Gastroesophageal sphincter (tissue), 3 donors: ENCODE results near the gene CDH23.

Source experiments
- EP300 ChIP-seq: sonication (generic); formaldehyde crosslinking; IDR thresholded peaks from one replicate; pipeline ENCODE4 v1.6.1; 2017; ENCODE audit warnings: antibody characterized with exemption, mild to moderate bottlenecking
- POLR2A ChIP-seq, 2 donors: fragments of 450-650 bp; IDR thresholded peaks; one replicate each; pipeline ENCODE4 v1.6.1; 2017; ENCODE audit warnings: antibody characterized with exemption in 2 of 2, mild to moderate bottlenecking in 2 of 2, moderate library complexity in 1 of 2
- POLR2AphosphoS5 ChIP-seq: sonication (generic); formaldehyde crosslinking; IDR thresholded peaks from one replicate; pipeline ENCODE4 v1.6.1; 2017; ENCODE audit warnings: antibody characterized with exemption
- TF ChIP-seq, protein P1 (sequence below), 4 experiments: fragments of 200-600 bp in 2 of 4; fragments of 450-650 bp in 2 of 4; sonication (generic) in 1 of 4; IDR thresholded peaks; one replicate each; pipeline ENCODE4 v1.5.1; 2017 to 2019; ENCODE audit warnings: antibody characterized with exemption in 4 of 4, mild to moderate bottlenecking in 2 of 4, moderate library complexity in 2 of 4

GRCh38 chr10:71666639-71667386 is 270.1 kb downstream of the CDH23 start:
- TF ChIP-seq, protein P1, sequence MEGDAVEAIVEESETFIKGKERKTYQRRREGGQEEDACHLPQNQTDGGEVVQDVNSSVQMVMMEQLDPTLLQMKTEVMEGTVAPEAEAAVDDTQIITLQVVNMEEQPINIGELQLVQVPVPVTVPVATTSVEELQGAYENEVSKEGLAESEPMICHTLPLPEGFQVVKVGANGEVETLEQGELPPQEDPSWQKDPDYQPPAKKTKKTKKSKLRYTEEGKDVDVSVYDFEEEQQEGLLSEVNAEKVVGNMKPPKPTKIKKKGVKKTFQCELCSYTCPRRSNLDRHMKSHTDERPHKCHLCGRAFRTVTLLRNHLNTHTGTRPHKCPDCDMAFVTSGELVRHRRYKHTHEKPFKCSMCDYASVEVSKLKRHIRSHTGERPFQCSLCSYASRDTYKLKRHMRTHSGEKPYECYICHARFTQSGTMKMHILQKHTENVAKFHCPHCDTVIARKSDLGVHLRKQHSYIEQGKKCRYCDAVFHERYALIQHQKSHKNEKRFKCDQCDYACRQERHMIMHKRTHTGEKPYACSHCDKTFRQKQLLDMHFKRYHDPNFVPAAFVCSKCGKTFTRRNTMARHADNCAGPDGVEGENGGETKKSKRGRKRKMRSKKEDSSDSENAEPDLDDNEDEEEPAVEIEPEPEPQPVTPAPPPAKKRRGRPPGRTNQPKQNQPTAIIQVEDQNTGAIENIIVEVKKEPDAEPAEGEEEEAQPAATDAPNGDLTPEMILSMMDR (IDR thresholded peaks at IDR 0.05): no peak
- TF ChIP-seq POLR2A (IDR thresholded peaks at IDR 0.05): no peak
- TF ChIP-seq POLR2AphosphoS5: no peak
- no peak for TF ChIP-seq EP300
